Measurements from ENCODE around the gene ACO1.

Gene ACO1

DNA sequence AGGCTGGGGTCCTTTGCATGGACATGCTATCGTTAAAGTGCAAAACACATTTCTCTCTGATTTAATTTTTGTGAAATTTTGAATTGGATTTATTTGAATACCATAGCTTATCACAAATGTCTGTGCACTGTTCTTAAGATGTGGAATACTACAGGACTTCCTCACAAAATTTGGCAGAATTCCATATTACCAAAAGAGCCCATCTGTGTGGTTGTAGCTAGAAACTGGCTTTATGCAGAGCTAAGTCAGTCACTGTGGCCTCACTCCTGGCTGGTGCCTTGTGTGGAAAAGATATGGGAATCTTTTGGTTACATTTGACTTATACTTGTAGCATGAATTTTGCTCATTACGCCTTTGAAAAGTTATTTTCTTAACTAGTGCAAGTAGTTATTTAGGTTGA, 35.5 kb downstream of the ACO1 start:
- no peak for DNase-seq (ENCODE audit: low read depth)

DNA sequence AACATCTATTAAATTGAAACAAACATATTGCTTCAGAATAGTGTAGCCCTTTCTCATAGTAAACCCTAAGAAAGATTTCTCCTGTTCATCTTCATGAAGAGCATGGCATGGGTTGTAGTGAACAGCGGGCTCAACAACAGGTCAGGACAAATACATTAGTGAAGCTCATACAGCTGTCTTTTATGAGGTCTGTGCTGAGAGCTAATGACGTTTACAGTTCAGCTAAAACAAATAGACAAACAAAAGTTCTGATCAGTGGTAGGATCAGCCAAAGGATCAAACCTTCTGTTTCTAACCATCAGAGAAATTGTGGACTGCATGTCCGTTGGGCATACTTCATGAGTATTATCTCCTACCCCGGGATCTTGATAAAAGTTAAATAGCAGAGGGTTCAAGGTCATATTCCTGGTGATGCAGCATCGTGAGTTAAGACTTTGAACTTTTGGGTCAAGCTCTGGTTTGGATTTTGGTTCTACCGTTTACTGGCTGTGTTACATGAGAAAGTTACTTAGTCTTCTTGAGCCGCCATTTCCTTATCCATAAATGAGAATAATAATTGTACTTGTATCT, 37.9 kb downstream of the ACO1 start:
- no peak for DNase-seq (ENCODE audit: low read depth)

- no peak for DNase-seq (ENCODE audit: low read depth)
These were observed 38.9 kb downstream of the ACO1 start for GRCh38 chr9:32423371-32423770.

GRCh38 chr9:32424616-32425015, 40.2 kb downstream of the ACO1 start:
- DNase-seq (ENCODE audit: low read depth), result no peak

DNA sequence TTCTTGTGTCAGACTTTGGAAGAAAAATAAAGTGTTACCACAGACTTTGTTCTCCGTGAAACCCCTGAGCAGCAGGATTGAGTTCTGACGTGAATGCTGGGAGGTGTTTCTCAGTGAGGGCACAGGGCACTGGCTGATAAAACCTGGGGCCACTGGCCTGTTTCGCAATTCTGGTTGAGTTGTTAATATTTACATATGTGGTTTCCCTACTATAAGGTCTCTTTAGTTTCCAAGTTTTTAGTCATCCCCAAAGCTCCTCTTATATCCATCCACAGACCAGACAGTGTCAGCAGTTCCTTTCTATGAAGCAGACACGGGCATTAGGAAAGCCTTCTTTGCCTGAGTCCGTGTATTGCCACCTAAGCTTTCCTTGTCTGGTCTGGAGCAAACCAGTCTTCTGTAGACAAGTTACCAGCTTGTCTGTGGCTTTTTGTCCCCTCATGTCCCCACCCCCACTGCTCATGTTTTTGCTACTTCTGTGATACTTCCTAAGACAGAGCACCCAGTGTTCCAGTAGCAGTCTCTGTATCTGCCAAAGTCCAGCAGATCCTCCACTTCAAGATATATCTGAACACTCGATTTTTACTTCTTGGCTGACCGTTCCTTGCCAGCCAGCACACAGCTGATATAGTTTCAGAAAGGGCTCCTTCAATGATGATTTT, 42.0 kb downstream of the ACO1 start:
- no peak for DNase-seq (ENCODE audit: low read depth)

GRCh38 chr9:32427111-32427873, 42.8 kb downstream of the ACO1 start:
- no peak for DNase-seq (ENCODE audit: low read depth)

DNA sequence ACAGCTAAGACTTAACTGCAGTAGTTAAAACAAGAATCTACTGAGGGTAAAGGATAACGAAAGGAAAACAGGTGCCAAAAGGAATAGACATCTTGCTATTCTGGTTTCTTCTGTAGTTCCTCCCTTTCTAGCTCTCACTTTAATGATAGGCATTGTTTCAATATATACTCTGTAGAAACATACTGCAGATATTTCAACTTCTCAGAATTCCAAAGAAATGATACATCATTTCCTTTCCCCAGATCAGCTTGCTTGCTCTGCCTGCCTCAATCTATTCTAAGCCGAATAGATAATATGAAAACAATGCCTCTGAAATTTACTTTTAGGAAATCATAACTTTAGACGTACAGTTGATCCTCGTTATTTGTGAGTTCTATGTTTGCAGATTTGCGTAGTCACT, 46.3 kb downstream of the ACO1 start:
- DNase-seq (ENCODE audit: low read depth), result no peak

- DNase-seq (ENCODE audit: low read depth), result no peak
These were observed 46.8 kb downstream of the ACO1 start for GRCh38 chr9:32431196-32431595.

GRCh38 chr9:32431940-32432555, 47.6 kb downstream of the ACO1 start:
- DNase-seq (ENCODE audit: low read depth), result peak; percentile 7

DNA sequence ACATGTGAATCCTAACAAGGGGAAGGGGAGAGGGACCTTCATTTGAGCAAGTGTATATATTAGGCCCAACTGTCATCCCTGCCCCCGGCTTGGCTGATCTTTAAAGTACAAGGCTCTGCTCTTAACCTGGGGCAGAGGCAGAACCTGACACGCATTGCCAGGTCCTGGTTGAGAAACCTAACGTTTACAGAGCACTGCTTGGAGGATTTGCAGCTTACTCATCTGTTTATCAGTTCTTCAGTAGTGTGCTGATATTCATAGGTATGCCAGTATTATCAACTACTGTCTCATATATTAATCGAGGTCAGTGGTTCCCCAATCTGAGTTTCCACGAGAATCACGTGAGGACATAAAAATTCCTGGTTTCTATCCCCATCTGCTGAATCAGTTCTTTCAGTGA, 50.4 kb downstream of the ACO1 start:
- DNase-seq (ENCODE audit: low read depth), result no peak

GRCh38 chr9:32441678-32442077, 57.2 kb downstream of the ACO1 start:
- no peak for DNase-seq (ENCODE audit: low read depth)

- DNase-seq (ENCODE audit: low read depth), result no peak
These were observed 58.0 kb downstream of the ACO1 start for GRCh38 chr9:32442433-32442832.

DNA sequence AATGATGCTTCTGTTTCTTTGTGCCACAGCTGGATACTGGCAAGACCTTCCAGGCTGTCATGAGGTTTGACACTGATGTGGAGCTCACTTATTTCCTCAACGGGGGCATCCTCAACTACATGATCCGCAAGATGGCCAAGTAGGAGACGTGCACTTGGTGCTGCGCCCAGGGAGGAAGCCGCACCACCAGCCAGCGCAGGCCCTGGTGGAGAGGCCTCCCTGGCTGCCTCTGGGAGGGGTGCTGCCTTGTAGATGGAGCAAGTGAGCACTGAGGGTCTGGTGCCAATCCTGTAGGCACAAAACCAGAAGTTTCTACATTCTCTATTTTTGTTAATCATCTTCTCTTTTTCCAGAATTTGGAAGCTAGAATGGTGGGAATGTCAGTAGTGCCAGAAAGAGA, 65.5 kb downstream of the ACO1 start:
- DNase-seq (ENCODE audit: low read depth), result no peak

GRCh38 chr9:32454280-32454679, 69.8 kb downstream of the ACO1 start:
- no peak for DNase-seq (ENCODE audit: low read depth)

- DNase-seq (ENCODE audit: low read depth), result no peak
These were observed 71.3 kb downstream of the ACO1 start for GRCh38 chr9:32455738-32456137.

DNA sequence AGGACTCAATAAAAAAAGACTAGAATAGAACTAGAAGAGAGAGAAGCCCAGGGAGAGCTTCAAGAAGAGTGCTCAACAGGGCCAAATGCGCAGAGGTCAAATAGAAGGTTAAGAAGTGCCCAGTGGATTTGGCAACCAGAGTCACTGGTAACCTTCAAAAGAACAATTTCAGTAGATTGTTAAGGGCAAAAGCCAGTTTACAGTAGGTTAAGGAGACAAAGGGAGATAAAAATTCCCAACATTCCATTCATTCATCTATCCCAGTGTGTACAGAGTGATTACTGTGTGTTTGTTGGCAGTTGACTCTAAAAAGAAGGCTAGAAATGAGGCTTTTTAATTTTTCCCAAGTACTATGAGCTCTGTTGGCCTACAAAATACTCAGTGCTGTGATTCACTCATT, 72.1 kb downstream of the ACO1 start:
- no peak for DNase-seq (ENCODE audit: low read depth)

GRCh38 chr9:32463500-32464293, 79.3 kb downstream of the ACO1 start:
- no peak for DNase-seq (ENCODE audit: low read depth)

GRCh38 chr9:32468740-32469139, 84.3 kb downstream of the ACO1 start:
- no peak for DNase-seq (ENCODE audit: low read depth)

DNA sequence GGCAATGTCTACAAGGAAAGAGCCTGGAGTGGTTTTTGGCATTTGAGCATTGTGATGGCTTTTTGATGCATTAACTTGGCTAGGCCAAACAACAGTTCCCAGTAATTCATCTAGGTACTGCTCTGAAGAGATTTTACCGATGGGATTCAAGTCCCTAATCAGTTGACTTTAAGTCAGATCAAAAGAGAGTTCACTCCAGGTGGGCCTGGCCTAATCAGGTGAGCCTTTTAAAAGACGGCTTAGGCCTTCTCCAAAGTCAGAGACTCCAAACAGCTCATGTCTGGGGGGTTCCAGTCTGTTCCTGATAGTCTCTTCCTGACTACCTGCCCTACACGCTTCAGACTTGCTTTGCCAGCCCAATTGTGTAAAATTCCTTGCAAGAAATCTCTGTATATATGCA, 87.9 kb downstream of the ACO1 start:
- no peak for DNase-seq (ENCODE audit: low read depth)

DNA sequence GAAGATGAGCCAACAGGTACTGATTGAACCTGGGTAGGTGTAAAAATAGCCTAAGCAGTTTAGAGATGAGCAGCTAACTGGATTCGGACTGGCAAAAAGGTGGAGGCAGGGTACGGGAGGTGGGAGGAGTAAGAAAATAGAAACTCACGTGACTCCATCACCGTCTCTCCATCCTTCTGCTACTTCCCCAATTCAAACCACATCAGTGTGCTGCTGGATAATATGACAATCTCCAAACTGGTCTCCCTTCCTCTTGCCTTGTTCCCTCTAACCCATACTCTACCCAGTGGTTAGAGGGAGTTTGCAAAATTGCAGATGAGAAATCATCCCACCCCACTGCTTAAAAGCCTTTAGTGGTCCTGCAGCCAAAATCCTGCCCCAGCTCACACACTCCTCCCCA, 98.9 kb downstream of the ACO1 start:
- no peak for DNase-seq (ENCODE audit: low read depth)

- DNase-seq (ENCODE audit: low read depth), result no peak
These were observed 102.6 kb downstream of the ACO1 start for GRCh38 chr9:32486839-32487562.

- no peak for DNase-seq (ENCODE audit: low read depth)
These were observed 103.5 kb downstream of the ACO1 start for GRCh38 chr9:32487981-32488380.

Measured in stimulated activated CD8-positive, alpha-beta memory T cell treated with anti-CD3 and anti-CD28 coated beads, Interleukin-12 subunit alpha, Interleukin-12 subunit beta, amount 100 ng/mL, for 4 hours (primary cell).